Activated CD8-positive, alpha-beta memory T cell treated with anti-CD3 and anti-CD28 coated beads for 1 hour (primary cell): Measurements from ENCODE around the gene USP15.
"Not testable (repeated sequence)": the region's sequence is repeated elsewhere in the genome, so short reads cannot be mapped to it uniquely, and the experiment has no call there.

Experiments used
- DNase-seq, 2 donors: peaks; one replicate each; pipeline ENCODE4 v3.0.0-alpha.2; 2020; ENCODE audit warnings: low read depth in 1 of 2; ENCODE audit errors: extremely low read depth in 1 of 2

Gene USP15

GRCh38 chr12:62436164-62436503, 175.9 kb downstream of the USP15 start:
- DNase-seq, result no peak

- DNase-seq, result peak in 1 of 2 donors; percentile 32
Observed at GRCh38 chr12:62438098-62438692, 178.0 kb downstream of the USP15 start.

- DNase-seq, result no peak
Observed at GRCh38 chr12:62446754-62447452, 186.7 kb downstream of the USP15 start.

- DNase-seq, result no peak
Observed at GRCh38 chr12:62448436-62448835, 188.2 kb downstream of the USP15 start.

- not testable (repeated sequence) for DNase-seq
Observed at GRCh38 chr12:62455429-62455828, 195.2 kb downstream of the USP15 start.

GRCh38 chr12:62458626-62459025, 198.4 kb downstream of the USP15 start:
- no peak for DNase-seq

GRCh38 chr12:62459976-62460375, 199.8 kb downstream of the USP15 start:
- no peak for DNase-seq

- DNase-seq, result not testable (repeated sequence)
Observed at GRCh38 chr12:62461171-62461837, 201.1 kb downstream of the USP15 start.

- DNase-seq, result not testable (repeated sequence)
Observed at GRCh38 chr12:62463252-62463651, 203.0 kb downstream of the USP15 start.
